ENCODE data around the gene IGF2.

Gene IGF2

DNA sequence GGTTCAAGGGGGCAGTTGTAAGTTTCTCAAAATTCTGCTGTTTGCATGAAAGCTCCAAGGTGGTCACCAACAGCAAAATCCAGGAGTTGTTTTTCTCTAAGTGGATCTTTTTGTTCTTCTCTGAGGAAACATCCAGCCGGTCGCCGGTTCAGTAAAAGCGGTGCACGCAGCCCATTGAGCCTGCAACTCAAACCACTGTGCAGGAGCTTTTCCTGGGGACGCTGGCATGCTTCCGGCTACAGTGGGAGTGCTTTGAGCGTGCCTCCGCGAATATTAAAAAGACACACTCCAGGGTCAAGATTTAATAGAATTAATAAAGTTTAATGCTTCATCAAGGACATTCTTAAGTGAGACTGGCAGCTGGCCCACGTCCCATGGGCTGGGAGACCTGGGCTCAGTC is 25.4 kb downstream of the IGF2 start:
- TF ChIP-seq, protein P1, sequence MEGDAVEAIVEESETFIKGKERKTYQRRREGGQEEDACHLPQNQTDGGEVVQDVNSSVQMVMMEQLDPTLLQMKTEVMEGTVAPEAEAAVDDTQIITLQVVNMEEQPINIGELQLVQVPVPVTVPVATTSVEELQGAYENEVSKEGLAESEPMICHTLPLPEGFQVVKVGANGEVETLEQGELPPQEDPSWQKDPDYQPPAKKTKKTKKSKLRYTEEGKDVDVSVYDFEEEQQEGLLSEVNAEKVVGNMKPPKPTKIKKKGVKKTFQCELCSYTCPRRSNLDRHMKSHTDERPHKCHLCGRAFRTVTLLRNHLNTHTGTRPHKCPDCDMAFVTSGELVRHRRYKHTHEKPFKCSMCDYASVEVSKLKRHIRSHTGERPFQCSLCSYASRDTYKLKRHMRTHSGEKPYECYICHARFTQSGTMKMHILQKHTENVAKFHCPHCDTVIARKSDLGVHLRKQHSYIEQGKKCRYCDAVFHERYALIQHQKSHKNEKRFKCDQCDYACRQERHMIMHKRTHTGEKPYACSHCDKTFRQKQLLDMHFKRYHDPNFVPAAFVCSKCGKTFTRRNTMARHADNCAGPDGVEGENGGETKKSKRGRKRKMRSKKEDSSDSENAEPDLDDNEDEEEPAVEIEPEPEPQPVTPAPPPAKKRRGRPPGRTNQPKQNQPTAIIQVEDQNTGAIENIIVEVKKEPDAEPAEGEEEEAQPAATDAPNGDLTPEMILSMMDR (IDR thresholded peaks at IDR 0.05; ENCODE audit: low read depth, low read length), result no peak
- no peak overlapping the region for H3K4me3 ChIP-seq (ENCODE audit: low read depth, low read length)

DNA sequence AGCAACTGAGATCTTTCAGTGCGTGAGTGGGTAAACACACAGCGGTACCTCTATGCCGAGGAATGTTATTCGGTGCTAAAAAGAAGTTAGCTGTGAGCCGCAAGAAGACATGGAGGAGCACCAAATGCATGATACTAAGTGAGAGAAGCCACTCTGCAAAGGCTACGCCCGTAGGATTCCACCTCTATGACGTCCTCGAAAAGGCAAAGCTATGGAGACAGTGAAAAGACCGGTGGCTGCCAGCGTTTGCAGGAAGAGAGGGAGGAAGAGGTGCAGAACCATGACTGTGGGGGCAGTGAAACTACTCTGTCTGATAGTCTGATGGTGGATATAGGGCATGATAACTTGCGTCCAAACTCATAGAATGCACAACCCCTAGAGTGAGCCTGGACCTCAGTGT is 28.7 kb downstream of the IGF2 start:
- no peak overlapping the region for H3K4me3 ChIP-seq (ENCODE audit: low read depth, low read length)

DNA sequence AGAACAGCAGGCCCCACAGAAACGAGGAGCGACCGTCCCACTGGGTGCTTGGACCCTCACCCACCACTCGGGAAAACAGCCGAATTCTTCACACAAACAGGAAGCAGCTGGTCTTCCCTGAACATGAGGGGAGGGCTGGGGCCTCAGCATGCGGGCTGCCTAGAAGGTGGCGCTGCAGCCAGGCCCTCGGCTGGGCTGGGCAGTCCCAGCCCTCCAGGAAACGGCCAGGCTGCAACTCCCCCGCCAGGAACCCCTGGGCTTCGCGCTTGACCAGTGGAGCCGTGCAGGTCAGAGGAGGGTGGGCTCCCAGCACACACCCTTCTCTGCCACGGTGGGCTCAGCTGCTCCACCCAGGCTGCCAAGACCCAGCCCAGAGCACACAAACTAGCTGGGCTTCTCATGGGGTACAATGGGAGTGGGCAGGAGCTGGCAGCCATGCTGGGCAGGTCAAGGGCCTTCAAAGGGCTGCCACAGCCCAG is 29.6 kb downstream of the IGF2 start:
- H3K4me3 ChIP-seq (ENCODE audit: low read depth, low read length), result no peak overlapping the region
- TF ChIP-seq, protein P1 (IDR thresholded peaks at IDR 0.05; ENCODE audit: low read depth, low read length), result no peak

More for the DNA sequence above, 28.7 kb downstream of the IGF2 start:
- TF ChIP-seq, protein P1 (IDR thresholded peaks at IDR 0.05; ENCODE audit: low read depth, low read length), result no peak

DNA sequence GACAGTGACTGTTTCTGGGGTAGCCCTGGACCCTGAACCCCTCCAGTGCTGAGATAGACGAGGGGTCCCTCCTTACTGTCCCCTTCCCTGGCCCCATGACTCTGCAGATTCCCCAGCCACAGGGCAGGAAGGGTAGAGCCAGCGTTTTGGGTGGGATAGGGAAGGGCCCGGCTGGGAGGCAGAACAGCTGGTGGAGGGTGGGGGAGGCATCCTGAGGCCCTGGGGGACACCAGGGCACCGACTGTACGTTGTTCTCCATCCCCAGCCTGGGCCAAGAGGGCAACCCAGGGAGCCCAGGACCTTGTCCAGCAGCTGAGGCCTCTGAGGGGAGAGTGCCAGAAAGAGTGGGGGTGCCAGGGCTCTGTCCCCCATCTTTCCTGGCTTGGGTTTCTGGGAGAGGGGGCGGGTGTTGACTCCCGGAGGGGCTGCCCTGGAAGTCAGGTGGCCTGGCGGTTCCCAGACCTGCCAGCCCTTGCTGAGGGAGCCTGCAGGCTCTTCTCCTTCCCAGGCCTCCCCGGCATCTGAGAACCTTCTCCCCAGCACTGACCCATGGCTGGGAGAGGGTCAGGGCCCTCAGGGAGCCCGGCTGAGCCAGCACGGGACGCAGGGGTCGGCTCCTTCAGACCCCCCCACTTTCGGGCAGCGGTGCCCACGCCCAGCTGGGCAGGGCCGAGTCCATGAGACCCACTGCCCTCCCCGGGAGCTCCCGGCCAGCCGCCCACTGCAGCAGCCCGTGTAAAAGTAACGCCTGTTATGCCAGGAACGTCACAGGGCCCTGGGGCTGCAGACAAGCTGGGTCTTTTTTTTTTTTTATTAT is 30.3 kb downstream of the IGF2 start:
- H3K4me3 ChIP-seq (ENCODE audit: low read depth, low read length), result no peak overlapping the region
- TF ChIP-seq, protein P1 (IDR thresholded peaks at IDR 0.05; ENCODE audit: low read depth, low read length), result no peak

DNA sequence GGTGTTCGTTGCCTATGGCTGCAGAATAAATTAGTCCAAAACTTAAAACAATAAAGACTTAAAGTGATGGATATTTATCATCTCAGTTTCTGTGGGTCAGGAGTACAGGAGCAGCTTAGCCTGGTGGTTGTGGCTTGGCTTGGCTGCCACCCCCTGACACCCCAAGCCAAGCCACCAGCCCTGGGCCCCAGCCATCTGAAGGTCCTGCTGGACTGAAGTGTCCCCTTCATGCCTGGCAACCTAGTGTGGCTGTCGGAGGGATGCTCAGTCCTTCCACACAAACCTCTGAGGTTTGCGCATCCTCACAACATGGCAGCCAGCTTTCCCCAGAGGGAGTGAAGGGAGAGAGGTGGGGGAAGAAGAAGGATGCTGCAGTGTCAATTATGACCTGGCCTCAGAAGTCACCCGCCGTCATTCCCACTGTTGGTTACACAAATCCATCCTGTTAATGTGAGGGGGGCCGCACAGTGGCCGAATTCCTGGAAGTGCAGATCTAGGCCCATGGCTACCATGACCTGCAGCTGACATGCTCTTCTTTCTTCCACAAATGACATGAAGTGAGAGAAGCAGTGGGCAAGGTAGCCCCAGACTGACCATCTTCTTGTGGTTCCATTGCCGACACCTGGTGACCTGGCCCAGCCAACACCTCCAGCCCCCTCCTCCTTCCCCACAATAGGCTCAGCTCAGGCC is 31.1 kb downstream of the IGF2 start:
- H3K4me3 ChIP-seq (ENCODE audit: low read depth, low read length), result no peak overlapping the region
- TF ChIP-seq, protein P1 (IDR thresholded peaks at IDR 0.05; ENCODE audit: low read depth, low read length), result no peak

DNA sequence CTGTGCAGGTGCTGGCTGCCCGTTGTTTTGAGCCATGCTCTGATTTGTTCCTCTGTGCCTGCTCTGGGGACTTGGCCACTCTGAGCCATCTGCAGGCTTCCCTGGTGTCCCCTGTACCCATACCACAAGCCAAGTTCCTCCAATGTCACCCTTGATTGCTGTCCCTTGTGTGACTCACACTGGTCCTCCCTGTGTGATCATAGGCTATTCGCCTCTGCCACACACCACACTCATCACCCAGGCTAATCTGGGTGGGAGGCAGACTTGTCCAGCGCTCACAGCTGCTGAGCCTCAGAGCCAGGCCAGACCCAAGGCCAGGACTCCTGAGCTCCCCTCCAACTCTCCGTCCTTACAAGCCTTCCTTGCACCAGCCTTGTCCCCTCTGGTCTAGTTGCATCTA is 31.7 kb downstream of the IGF2 start:
- TF ChIP-seq, protein P1 (IDR thresholded peaks at IDR 0.05; ENCODE audit: low read depth, low read length), result no peak
- H3K4me3 ChIP-seq (ENCODE audit: low read depth, low read length), result no peak overlapping the region
